T-cell (primary cell): Measurements from ENCODE around the gene GAL3ST3. TPM values are rescaled to one million over a fixed set of nuclear protein-coding genes. Genes with fewer than 3 reads are reported as not detected.
"Not testable (repeated sequence)": the region's sequence is repeated elsewhere in the genome, so short reads cannot be mapped to it uniquely, and the experiment has no call there.

ENCODE experiments used
- ATAC-seq, 4 experiments: fragments of 200-7000 bp in 3 of 4; fragments of 150-1000 bp in 1 of 4; cut with Tn5 transposase; replicated peaks in 1 of 4; 1 replicate in 3 of 4; 2 replicates in 1 of 4; pipeline ENCODE4 v1.10.0; 2021; ENCODE audit warnings: moderate library complexity in 3 of 4, mild to moderate bottlenecking in 2 of 4, moderate number of reproducible peaks in 1 of 4
- CTCF ChIA-PET, 2 donors: fragments of 300-600 bp; sonication (Branson Sonifier 250); formaldehyde crosslinking; loops; one replicate each; lab custom pipeline; 2022; ENCODE audit warnings: antibody characterized with exemption in 2 of 2; lab: Charles Lee
- POLR2A ChIA-PET, 2 donors: fragments of 300-600 bp; sonication (Branson Sonifier 250); formaldehyde crosslinking; loops; one replicate each; lab custom pipeline; 2022; ENCODE audit warnings: antibody characterized with exemption in 2 of 2; lab: Charles Lee
- DNase-seq, 35 experiments: peaks; one replicate each; pipeline versions ENCODE4 v3.0.0 to v3.0.0-alpha.2; 2013 to 2023
- H3K27ac ChIP-seq: one replicate; pipeline ENCODE4 v1.5.1; 2013; ENCODE audit warnings: low read length
- H3K27me3 ChIP-seq, 2 experiments: replicated peaks in 1 of 2; 1 replicate in 1 of 2; 2 replicates in 1 of 2; pipeline versions ENCODE4 v1.6.1 to v1.7.0; 2013; ENCODE audit warnings: low read length in 1 of 2, mixed read lengths in 1 of 2; ENCODE audit not compliant: control insufficient read depth in 2 of 2, insufficient read depth in 2 of 2; ENCODE audit errors: extremely low read depth in 1 of 2
- H3K36me3 ChIP-seq, 2 donors: 1 replicate in 1 of 2; 2 replicates in 1 of 2; pipeline versions ENCODE4 v1.6.1 to v1.7.0; 2013; ENCODE audit warnings: low read length in 1 of 2; ENCODE audit not compliant: control insufficient read depth in 2 of 2, insufficient read depth in 1 of 2; ENCODE audit errors: extremely low read depth in 1 of 2
- H3K4me1 ChIP-seq, 2 experiments: 1 replicate in 1 of 2; 2 replicates in 1 of 2; pipeline versions ENCODE4 v1.6.1 to v1.7.0; 2013; ENCODE audit warnings: low read length in 2 of 2, mixed read lengths in 1 of 2; ENCODE audit not compliant: insufficient read depth in 2 of 2, control insufficient read depth in 1 of 2; ENCODE audit errors: extremely low read depth in 1 of 2
- H3K4me3 ChIP-seq, 2 donors: 1 replicate in 1 of 2; 2 replicates in 1 of 2; pipeline versions ENCODE4 v1.5.1 to v1.7.0; 2013; ENCODE audit warnings: mild to moderate bottlenecking in 2 of 2, low read length in 1 of 2, moderate library complexity in 1 of 2; ENCODE audit not compliant: control insufficient read depth in 1 of 2; ENCODE audit errors: extremely low read depth in 1 of 2
- H3K9me3 ChIP-seq: 2 replicates; pipeline ENCODE4 v1.7.0; 2013
- H3K27ac Mint-ChIP-seq, 2 donors: one replicate each; pipeline ENCODE4 v1.8.0; 2020 to 2021; ENCODE audit warnings: mild to moderate bottlenecking in 2 of 2, mixed read lengths in 2 of 2
- H3K27me3 Mint-ChIP-seq, 2 donors: one replicate each; pipeline ENCODE4 v1.8.0; 2021 to 2022; ENCODE audit warnings: mixed read lengths in 2 of 2
- H3K36me3 Mint-ChIP-seq: one replicate; pipeline ENCODE4 v1.8.0; 2021; ENCODE audit warnings: mixed read lengths
- H3K4me1 Mint-ChIP-seq, 3 donors: one replicate each; pipeline ENCODE4 v1.8.0; 2020 to 2022; ENCODE audit warnings: mixed read lengths in 3 of 3, mild to moderate bottlenecking in 1 of 3
- H3K4me3 Mint-ChIP-seq, 3 donors: one replicate each; pipeline ENCODE4 v1.8.0; 2020 to 2022; ENCODE audit warnings: mild to moderate bottlenecking in 3 of 3, mixed read lengths in 3 of 3, moderate library complexity in 3 of 3
- H3K9me3 Mint-ChIP-seq, 3 donors: one replicate each; pipeline ENCODE4 v1.8.0; 2020 to 2022; ENCODE audit warnings: mixed read lengths in 3 of 3
- WGBS: methylation state at CpG from one replicate; pipeline ENCODE4 v1.1.5; 2013; ENCODE audit warnings: missing lambda C conversion rate; ENCODE audit not compliant: insufficient coverage; 5-methylcytosine and 5-hydroxymethylcytosine counted together
- total RNA-seq, 35 experiments: library from RNA in 6 of 35; stranded (reverse) in 6 of 35; fragments of 120-200 nt in 1 of 35; gene quantifications; one replicate each; pipeline versions ENCODE4 v1.2.1 to v1.2.4 and lab custom pipeline; 2013 to 2026

GAL3ST3 gene
- total RNA-seq, 5 donors from 2014 or later (not counting 1 experiment from before 2014, with no cell fraction given), result 0.18 TPM; not detected in 4

GRCh38 chr11:66037327-66037726 is 11.6 kb downstream of the GAL3ST3 start:
- Mint-ChIP-seq H3K27me3 (peaks cover 4 to 6% of the 10 kb centered on the region in 2 donors), H3K36me3 (no peaks in the 10 kb centered on the region), H3K27ac (no peak overlapping the region), H3K9me3 (no peaks in the 10 kb centered on the region), H3K4me3 (no peak overlapping the region), H3K4me1 (no peaks in the 10 kb centered on the region)
- ChIA-PET CTCF (no interaction called here), POLR2A (interaction anchor here in 1 of 2 donors (0.6 kb wide), 1 partner anchor 1152 kb away, joined by 6 read pairs; no protein-coding TSS in a partner anchor)
- ATAC-seq, result no peak
- WGBS, result 71% methylated on average over 1 of the region's 3 CpGs
- H3K4me1 ChIP-seq, result no peaks in the 10 kb centered on the region
- no peaks in the 10 kb centered on the region for H3K36me3 ChIP-seq
- H3K9me3 ChIP-seq, result no peaks in the 10 kb centered on the region
- no peak overlapping the region for H3K4me3 ChIP-seq
- H3K27me3 ChIP-seq, result peaks cover 0 to 25% of the 10 kb centered on the region in 2 experiments
- no peak overlapping the region for H3K27ac ChIP-seq
- DNase-seq, result no peak

GRCh38 chr11:66036334-66036710 is 12.6 kb downstream of the GAL3ST3 start:
- Mint-ChIP-seq H3K27me3 (peaks cover 4 to 7% of the 10 kb centered on the region in 2 donors), H3K4me1 (no peaks in the 10 kb centered on the region), H3K27ac (no peak overlapping the region), H3K4me3 (no peak overlapping the region), H3K36me3 (no peaks in the 10 kb centered on the region), H3K9me3 (no peaks in the 10 kb centered on the region)
- Histone ChIP-seq H3K4me1 (no peaks in the 10 kb centered on the region), H3K27ac (no peak overlapping the region), H3K4me3 (no peak overlapping the region), H3K27me3 (peaks cover 0 to 25% of the 10 kb centered on the region in 2 experiments), H3K9me3 (no peaks in the 10 kb centered on the region), H3K36me3 (no peaks in the 10 kb centered on the region)
- ChIA-PET CTCF (no interaction called here), POLR2A (no interaction called here)
- WGBS, result 97% methylated on average over 4 of the region's 5 CpGs
- no peak for DNase-seq
- no peak for ATAC-seq

- peaks cover 0 to 25% of the 10 kb centered on the region in 2 experiments for H3K27me3 ChIP-seq
- ATAC-seq, result no peak
- Mint-ChIP-seq H3K4me3 (no peak overlapping the region), H3K9me3 (no peaks in the 10 kb centered on the region), H3K27me3 (peaks cover 4 to 11% of the 10 kb centered on the region in 2 donors), H3K4me1 (no peaks in the 10 kb centered on the region), H3K27ac (no peak overlapping the region), H3K36me3 (no peaks in the 10 kb centered on the region)
- no peaks in the 10 kb centered on the region for H3K9me3 ChIP-seq
- no peak overlapping the region for H3K4me3 ChIP-seq
- no peaks in the 10 kb centered on the region for H3K4me1 ChIP-seq
- ChIA-PET POLR2A (no interaction called here), CTCF (interaction anchor here in 1 of 2 donors (0.5 kb wide), 1 partner anchor 525 kb away, joined by 4 read pairs; no protein-coding TSS in a partner anchor)
- no peak overlapping the region for H3K27ac ChIP-seq
- WGBS, result 85% methylated on average over 5 of the region's 9 CpGs
- DNase-seq, result no peak
- no peaks in the 10 kb centered on the region for H3K36me3 ChIP-seq
Measured at GRCh38 chr11:66035653-66036333, 13.2 kb downstream of the GAL3ST3 start.

GRCh38 chr11:66032957-66033735 is 15.8 kb downstream of the GAL3ST3 start:
- ChIA-PET CTCF (interaction anchor here in 1 of 2 donors (0.6 to 0.7 kb wide), 2 partner anchors 184 to 353 kb away, joined by 3 to 7 read pairs; no protein-coding TSS in a partner anchor), POLR2A (no interaction called here)
- Mint-ChIP-seq H3K4me1 (no peaks in the 10 kb centered on the region), H3K27ac (no peak overlapping the region), H3K4me3 (no peak overlapping the region), H3K9me3 (no peaks in the 10 kb centered on the region), H3K27me3 (peaks cover 4 to 6% of the 10 kb centered on the region in 2 donors), H3K36me3 (no peaks in the 10 kb centered on the region)
- H3K4me1 ChIP-seq, result no peaks in the 10 kb centered on the region
- 93% methylated on average over 5 of the region's 8 CpGs for whole genome bisulfite sequencing
- no peak for ATAC-seq
- no peak overlapping the region for H3K27ac ChIP-seq
- no peaks in the 10 kb centered on the region for H3K9me3 ChIP-seq
- no peaks in the 10 kb centered on the region for H3K36me3 ChIP-seq
- H3K4me3 ChIP-seq, result no peak overlapping the region
- no peak for DNase-seq
- peaks cover 0 to 23% of the 10 kb centered on the region in 2 experiments for H3K27me3 ChIP-seq

GRCh38 chr11:66026017-66026529 is 22.9 kb downstream of the GAL3ST3 start, which contains the start of gene CATSPER1:
CATSPER1 (minus strand) TSS chr11:66026479; CDS start chr11:66026379, 100 bp downstream.
- peaks cover 0 to 23% of the 10 kb centered on the region in 2 experiments for H3K27me3 ChIP-seq
- H3K4me1 ChIP-seq, result peaks cover 0 to 14% of the 10 kb centered on the region in 2 experiments
- Mint-ChIP-seq H3K27ac (no peak within 1 kb of the TSS), H3K4me1 (peaks cover 5 to 8% (median 6%) of the 10 kb centered on the region in 3 donors), H3K9me3 (no peaks in the 10 kb centered on the region), H3K4me3 (no peak within 1 kb of the TSS), H3K36me3 (no peaks in the 10 kb centered on the region), H3K27me3 (peaks cover 3 to 8% of the 10 kb centered on the region in 2 donors)
- H3K9me3 ChIP-seq, result no peaks in the 10 kb centered on the region
- H3K27ac ChIP-seq, result no peak within 1 kb of the TSS
- no peak within 1 kb of the TSS for H3K4me3 ChIP-seq
- ATAC-seq (no peak), DNase-seq (no peak)
- ChIA-PET CTCF (interaction anchor here in 1 of 2 donors (0.5 kb wide), 1 partner anchor 774 kb away, joined by 5 read pairs; no protein-coding TSS in a partner anchor), POLR2A (no interaction called here)
- WGBS, result 90% methylated on average over 18 of the region's 18 CpGs
- H3K36me3 ChIP-seq, result no peaks in the 10 kb centered on the region

- H3K27me3 Mint-ChIP-seq, H3K27ac Mint-ChIP-seq, H3K4me3 ChIP-seq, ATAC-seq, POLR2A ChIA-PET, H3K36me3 Mint-ChIP-seq, H3K9me3 Mint-ChIP-seq, H3K27ac ChIP-seq, H3K36me3 ChIP-seq, CTCF ChIA-PET, H3K4me3 Mint-ChIP-seq, H3K9me3 ChIP-seq, DNase-seq: not testable (repeated sequence)
- 93% methylated on average over 4 of the region's 5 CpGs for WGBS
- peaks cover 0 to 20% of the 10 kb centered on the region in 2 experiments for H3K27me3 ChIP-seq
- peaks cover 0 to 15% of the 10 kb centered on the region in 2 experiments for H3K4me1 ChIP-seq
- peaks cover 5 to 13% (median 6%) of the 10 kb centered on the region in 3 donors for H3K4me1 Mint-ChIP-seq
Measured at GRCh38 chr11:66023186-66023440, 25.8 kb downstream of the GAL3ST3 start.
